Naive thymus-derived CD4-positive, alpha-beta T cell (primary cell): Measurements from ENCODE around the gene IRAK1. TPM values are rescaled to one million over a fixed set of nuclear protein-coding genes. Genes with fewer than 3 reads are reported as not detected.

ENCODE experiments used
- ATAC-seq: fragments of 150-1000 bp; cut with Tn5 transposase; 2 replicates; pipeline ENCODE4 v1.10.0; 2021; ENCODE audit warnings: mild to moderate bottlenecking, moderate library complexity
- CTCF ChIA-PET: fragments of 350-600 bp; sonication (Branson Sonifier 250); formaldehyde crosslinking; loops from one replicate; lab custom pipeline; 2021; ENCODE audit warnings: antibody characterized with exemption; lab: Charles Lee
- POLR2A ChIA-PET: fragments of 350-600 bp; sonication (Branson Sonifier 250); formaldehyde crosslinking; loops from one replicate; lab custom pipeline; 2021; ENCODE audit warnings: antibody characterized with exemption, inconsistent platforms; lab: Charles Lee
- DNase-seq, 9 donors: peaks; one replicate each; pipeline versions ENCODE4 v3.0.0 to v3.0.0-alpha.2; 2020 to 2022; ENCODE audit warnings: mixed read lengths in 1 of 9
- H3K27ac ChIP-seq: one replicate; pipeline ENCODE4 v1.7.0; 2013; ENCODE audit warnings: mild to moderate bottlenecking, low read depth, low read length, moderate library complexity
- H3K27me3 ChIP-seq, 2 donors: one replicate each; pipeline ENCODE4 v1.7.0; 2013; ENCODE audit warnings: low read length in 2 of 2, mild to moderate bottlenecking in 2 of 2, moderate library complexity in 2 of 2; ENCODE audit not compliant: control insufficient read depth in 2 of 2, insufficient read depth in 2 of 2
- H3K36me3 ChIP-seq, 3 experiments: 1 replicate in 2 of 3; 2 replicates in 1 of 3; pipeline ENCODE4 v1.7.0; 2013; ENCODE audit warnings: low read length in 3 of 3, mild to moderate bottlenecking in 3 of 3, moderate library complexity in 1 of 3; ENCODE audit not compliant: insufficient read depth in 3 of 3, control insufficient read depth in 2 of 3
- H3K4me1 ChIP-seq, 2 donors: one replicate each; pipeline ENCODE4 v1.7.0; 2013; ENCODE audit warnings: low read length in 2 of 2, mild to moderate bottlenecking in 2 of 2, moderate library complexity in 1 of 2; ENCODE audit not compliant: control insufficient read depth in 2 of 2, insufficient read depth in 2 of 2
- H3K4me3 ChIP-seq: 2 replicates; pipeline ENCODE4 v1.7.0; 2013; ENCODE audit warnings: mild to moderate bottlenecking, low read length
- H3K9me3 ChIP-seq, 3 experiments: 1 replicate in 2 of 3; 2 replicates in 1 of 3; pipeline ENCODE4 v1.7.0; 2013; ENCODE audit warnings: low read length in 3 of 3; ENCODE audit not compliant: control insufficient read depth in 2 of 3
- H3K27ac Mint-ChIP-seq, 9 donors: one replicate each; pipeline ENCODE4 v1.8.0; 2020 to 2022; ENCODE audit warnings: mixed read lengths in 9 of 9, mild to moderate bottlenecking in 8 of 9, moderate library complexity in 5 of 9, inconsistent platforms in 2 of 9
- H3K27me3 Mint-ChIP-seq, 5 donors: one replicate each; pipeline ENCODE4 v1.8.0; 2021 to 2022; ENCODE audit warnings: mixed read lengths in 5 of 5, mild to moderate bottlenecking in 1 of 5
- H3K36me3 Mint-ChIP-seq, 5 donors: one replicate each; pipeline ENCODE4 v1.8.0; 2020 to 2022; ENCODE audit warnings: mixed read lengths in 5 of 5, mild to moderate bottlenecking in 3 of 5, inconsistent platforms in 1 of 5
- H3K4me1 Mint-ChIP-seq, 7 donors: one replicate each; pipeline ENCODE4 v1.8.0; 2020 to 2022; ENCODE audit warnings: mixed read lengths in 7 of 7, mild to moderate bottlenecking in 3 of 7, inconsistent platforms in 1 of 7
- H3K4me3 Mint-ChIP-seq, 10 donors: one replicate each; pipeline ENCODE4 v1.8.0; 2020 to 2022; ENCODE audit warnings: mild to moderate bottlenecking in 10 of 10, mixed read lengths in 10 of 10, moderate library complexity in 6 of 10, inconsistent platforms in 2 of 10
- H3K9me3 Mint-ChIP-seq, 11 donors: one replicate each; pipeline ENCODE4 v1.8.0; 2020 to 2022; ENCODE audit warnings: mixed read lengths in 11 of 11, mild to moderate bottlenecking in 4 of 11, inconsistent platforms in 1 of 11, moderate library complexity in 1 of 11
- intact Hi-C, 2 donors: fragments of 100-400 bp; cut with micrococcal nuclease; formaldehyde crosslinking; loops; one replicate each; pipeline ENCODE4 v1.15.1; 2023
- polyA plus RNA-seq, 2 donors: library from polyadenylated mRNA; unstranded; fragments of 300-500 nt; fragmentation: Illumina TruSeq; gene quantifications; one replicate each; pipeline ENCODE4 v1.2.3, GENCODE V29; 2021
- total RNA-seq, 6 experiments: library from RNA in 5 of 6; stranded (reverse) in 5 of 6; gene quantifications; 1 replicate in 5 of 6; 2 replicates in 1 of 6; pipeline ENCODE4 v1.2.3 and lab custom pipeline; 2021 to 2026

Gene IRAK1
- total and polyA plus RNA-seq, 7 experiments from 2014 or later: 20.0 to 120 (median 57.5) TPM

DNA sequence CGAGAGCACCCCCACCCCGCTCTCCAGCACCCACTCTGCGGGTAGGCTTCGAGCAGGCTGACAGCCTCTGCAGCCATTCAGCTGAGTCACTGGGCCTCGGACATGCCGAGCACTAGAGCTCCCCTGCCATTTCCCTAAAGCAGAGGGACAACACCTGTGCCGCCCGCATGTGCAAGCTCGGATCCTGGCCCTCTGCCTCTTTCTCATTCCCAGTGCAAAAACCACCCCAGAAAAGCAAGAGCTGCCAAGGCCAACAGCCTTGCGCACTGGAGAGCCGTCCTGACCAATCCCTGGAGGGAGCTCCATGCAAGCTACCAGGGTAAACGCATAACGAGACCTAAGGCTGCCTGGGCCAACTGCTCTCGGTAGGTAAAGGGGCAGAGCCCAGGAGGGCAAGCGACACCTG, 53.4 kb downstream of the IRAK1 start:
- no peaks in the 10 kb centered on the region for H3K27me3 Mint-ChIP-seq
- peaks cover 24 to 26% of the 10 kb centered on the region in 2 donors for H3K4me1 ChIP-seq
- H3K4me3 Mint-ChIP-seq: peak overlapping the region; percentile 27 to 100 (median 96)
- ATAC-seq (no peak), DNase-seq (no peak)
- no peaks in the 10 kb centered on the region for H3K9me3 ChIP-seq
- CTCF ChIA-PET: interaction anchor here (0.5 to 4.7 kb wide), 8 partner anchors 15 to 358 kb away, joined by 3 to 27 read pairs (median 5); partner anchors contain the start of gene ARHGAP4
- H3K27ac ChIP-seq: peak overlapping the region; percentile 99
- intact Hi-C loops: loop anchor here (2.0 to 10.0 kb wide), 2 partner anchors 13 to 371 kb away; partner anchors contain the start of gene CCNQ (in 1 of the 2)
- peak overlapping the region in 7 of 9 donors; percentile 30 to 99 (median 96) for H3K27ac Mint-ChIP-seq
- POLR2A ChIA-PET: interaction anchor here (1.5 to 8.5 kb wide), 4 partner anchors 9 to 40 kb away, joined by 4 to 127 read pairs (median 35); partner anchors contain the start of genes ARHGAP4 and RENBP
- H3K36me3 ChIP-seq: peaks cover 0 to 41% (median 0%) of the 10 kb centered on the region in 3 experiments
- peaks cover 0 to 22% (median 0%) of the 10 kb centered on the region in 5 donors for H3K36me3 Mint-ChIP-seq
- H3K4me1 Mint-ChIP-seq: peaks cover 8 to 33% (median 25%) of the 10 kb centered on the region in 7 donors
- H3K4me3 ChIP-seq: peak overlapping the region; percentile 97
- peaks cover 0 to 2% (median 0%) of the 10 kb centered on the region in 11 donors for H3K9me3 Mint-ChIP-seq
- H3K27me3 ChIP-seq: no peaks in the 10 kb centered on the region

DNA sequence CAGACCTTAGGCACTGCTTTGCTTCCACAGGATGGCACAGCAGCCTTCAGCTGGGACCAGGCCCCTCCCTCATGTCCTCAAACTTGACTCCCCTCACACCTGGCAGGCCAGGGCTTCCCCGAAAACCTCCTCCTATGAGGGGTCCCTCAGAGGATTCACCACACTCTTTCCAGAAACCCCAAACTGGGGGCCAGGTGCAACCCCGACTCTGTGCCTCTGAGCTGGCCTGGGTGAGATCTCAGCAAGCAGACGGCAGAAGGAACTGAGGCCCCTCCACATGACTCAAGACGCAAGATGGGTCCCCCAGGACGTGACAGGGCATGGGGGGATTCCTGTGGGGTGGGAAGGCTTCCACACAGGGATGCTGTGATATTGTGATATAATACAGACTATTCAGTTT, 54.3 kb downstream of the IRAK1 start:
- H3K9me3 Mint-ChIP-seq: peaks cover 0 to 2% (median 0%) of the 10 kb centered on the region in 11 donors
- Histone ChIP-seq H3K4me3 (no peak overlapping the region), H3K9me3 (no peaks in the 10 kb centered on the region), H3K36me3 (peaks cover 0 to 41% (median 4%) of the 10 kb centered on the region in 3 experiments), H3K27me3 (no peaks in the 10 kb centered on the region), H3K4me1 (peaks cover 24 to 26% of the 10 kb centered on the region in 2 donors), H3K27ac (no peak overlapping the region)
- intact Hi-C loops: loop anchor here in 1 of 2 donors (10.0 kb wide), 1 partner anchor 371 kb away; the partner anchor contains the start of gene CCNQ
- H3K4me1 Mint-ChIP-seq: peaks cover 8 to 33% (median 25%) of the 10 kb centered on the region in 7 donors
- POLR2A ChIA-PET: interaction anchor here (6.6 to 8.5 kb wide), 2 partner anchors 18 to 39 kb away, joined by 63 to 127 read pairs; partner anchors contain the start of genes ARHGAP4 and RENBP
- no peaks in the 10 kb centered on the region for H3K27me3 Mint-ChIP-seq
- H3K27ac Mint-ChIP-seq: peak overlapping the region in 6 of 9 donors; percentile 21 to 99 (median 44)
- no peak for ATAC-seq
- CTCF ChIA-PET: interaction anchor here (0.7 kb wide), 1 partner anchor 15 kb away, joined by 3 read pairs; no protein-coding TSS in a partner anchor
- peaks cover 0 to 30% (median 7%) of the 10 kb centered on the region in 5 donors for H3K36me3 Mint-ChIP-seq
- peak overlapping the region in 4 of 10 donors; percentile 12 to 97 (median 64) for H3K4me3 Mint-ChIP-seq
- no peak for DNase-seq

DNA sequence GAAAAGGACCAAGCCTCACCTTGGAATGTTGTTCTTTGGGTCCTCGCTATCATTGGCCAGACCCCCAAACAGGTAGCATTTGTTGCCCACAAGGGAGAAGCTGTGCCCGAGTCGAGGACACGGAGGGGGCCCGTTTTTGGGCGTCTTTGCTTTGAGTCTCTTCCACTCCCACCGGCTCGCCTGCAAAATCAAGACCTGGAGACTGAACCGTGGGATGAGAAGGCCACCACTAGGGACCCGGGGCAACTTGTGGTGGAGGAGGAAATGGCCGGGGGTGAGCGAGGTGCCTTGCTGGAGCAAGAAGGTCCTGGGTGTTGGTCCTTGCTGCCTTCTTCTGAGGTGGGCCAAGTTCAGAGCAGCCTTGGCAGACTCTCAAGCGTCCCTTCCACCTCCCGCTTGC, 55.6 kb downstream of the IRAK1 start:
- Mint-ChIP-seq H3K4me3 (no peak overlapping the region), H3K27ac (no peak overlapping the region), H3K4me1 (peaks cover 8 to 33% (median 25%) of the 10 kb centered on the region in 7 donors), H3K27me3 (no peaks in the 10 kb centered on the region), H3K36me3 (peaks cover 0 to 36% (median 7%) of the 10 kb centered on the region in 5 donors), H3K9me3 (peaks cover 0 to 2% (median 0%) of the 10 kb centered on the region in 11 donors)
- no peak overlapping the region for H3K27ac ChIP-seq
- H3K4me3 ChIP-seq: no peak overlapping the region
- no peaks in the 10 kb centered on the region for H3K9me3 ChIP-seq
- CTCF ChIA-PET: interaction anchor here (0.7 kb wide), 1 partner anchor 39 kb away, joined by 5 read pairs; no protein-coding TSS in a partner anchor
- peaks cover 24 to 26% of the 10 kb centered on the region in 2 donors for H3K4me1 ChIP-seq
- ATAC-seq (no peak), DNase-seq (no peak)
- H3K27me3 ChIP-seq: no peaks in the 10 kb centered on the region
- POLR2A ChIA-PET: interaction anchor here (1.2 kb wide), 1 partner anchor 37 kb away, joined by 4 read pairs; no protein-coding TSS in a partner anchor
- intact Hi-C loops: loop anchor here in 1 of 2 donors (10.0 kb wide), 1 partner anchor 369 kb away; the partner anchor contains the start of gene CCNQ
- peaks cover 0 to 54% (median 12%) of the 10 kb centered on the region in 3 experiments for H3K36me3 ChIP-seq

DNA sequence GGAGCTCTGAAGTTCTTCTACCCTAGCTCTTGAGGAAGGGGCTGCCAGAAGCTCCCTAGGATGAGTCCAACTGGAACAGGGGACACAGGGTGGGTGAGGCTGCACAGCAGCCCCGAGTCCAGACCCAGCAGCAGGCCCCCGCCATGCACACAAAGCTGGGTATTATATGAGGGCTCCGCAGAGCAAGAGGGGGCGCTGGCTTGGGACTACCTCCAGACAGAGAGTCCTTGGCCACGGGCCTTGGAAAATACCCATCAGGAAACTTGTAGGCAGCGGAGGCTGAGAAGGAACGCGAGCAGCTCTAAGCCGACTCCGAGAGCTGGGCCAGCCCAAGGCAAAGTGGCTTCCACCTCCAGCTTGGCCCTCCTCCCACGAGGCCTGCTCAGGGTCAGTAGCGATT, 56.2 kb downstream of the IRAK1 start:
- Mint-ChIP-seq H3K4me3 (no peak overlapping the region), H3K27me3 (no peaks in the 10 kb centered on the region), H3K4me1 (peaks cover 8 to 33% (median 25%) of the 10 kb centered on the region in 7 donors), H3K9me3 (peaks cover 0 to 2% (median 0%) of the 10 kb centered on the region in 11 donors), H3K27ac (no peak overlapping the region), H3K36me3 (peaks cover 0 to 41% (median 7%) of the 10 kb centered on the region in 5 donors)
- ATAC-seq (no peak), DNase-seq (no peak)
- Histone ChIP-seq H3K4me3 (no peak overlapping the region), H3K9me3 (no peaks in the 10 kb centered on the region), H3K36me3 (peaks cover 0 to 60% (median 12%) of the 10 kb centered on the region in 3 experiments), H3K4me1 (peaks cover 23 to 26% of the 10 kb centered on the region in 2 donors), H3K27me3 (no peaks in the 10 kb centered on the region), H3K27ac (no peak overlapping the region)
- intact Hi-C loops: loop anchor here in 1 of 2 donors (10.0 kb wide), 1 partner anchor 369 kb away; the partner anchor contains the start of gene CCNQ
- ChIA-PET CTCF (no interaction called here), POLR2A (interaction anchor here (1.2 kb wide), 1 partner anchor 37 kb away, joined by 4 read pairs; no protein-coding TSS in a partner anchor)

DNA sequence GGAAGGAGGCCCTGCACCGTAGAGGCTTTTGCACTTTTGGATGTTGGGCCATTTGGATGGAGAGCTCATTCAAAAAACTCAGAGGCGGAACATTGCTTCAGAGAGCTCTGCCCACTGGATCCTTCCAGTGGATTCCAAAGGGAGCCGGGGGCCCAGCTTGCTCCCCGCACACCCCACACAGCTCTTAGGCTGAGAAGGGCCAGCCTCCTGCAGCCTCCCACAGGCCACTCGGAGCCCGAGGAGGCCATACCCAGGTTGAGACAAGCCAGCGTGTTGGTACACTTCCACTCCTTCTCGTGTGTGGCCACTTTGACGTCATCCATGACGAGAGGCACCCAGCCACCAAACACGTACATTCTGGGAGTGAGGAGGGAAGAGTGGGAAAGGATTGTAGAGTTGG, 58.4 kb downstream of the IRAK1 start:
- Mint-ChIP-seq H3K36me3 (peaks cover 0 to 62% (median 1%) of the 10 kb centered on the region in 5 donors), H3K4me3 (no peak overlapping the region), H3K27ac (no peak overlapping the region), H3K4me1 (peaks cover 0 to 17% (median 4%) of the 10 kb centered on the region in 7 donors), H3K9me3 (peaks cover 0 to 2% (median 0%) of the 10 kb centered on the region in 11 donors), H3K27me3 (no peaks in the 10 kb centered on the region)
- H3K27me3 ChIP-seq: no peaks in the 10 kb centered on the region
- no peak overlapping the region for H3K4me3 ChIP-seq
- H3K27ac ChIP-seq: no peak overlapping the region
- CTCF ChIA-PET: interaction anchor here (0.7 kb wide), 1 partner anchor 11 kb away, joined by 3 read pairs; no protein-coding TSS in a partner anchor
- POLR2A ChIA-PET: no interaction called here
- peaks cover 0 to 83% (median 12%) of the 10 kb centered on the region in 3 experiments for H3K36me3 ChIP-seq
- H3K4me1 ChIP-seq: peaks cover 7 to 10% of the 10 kb centered on the region in 2 donors
- H3K9me3 ChIP-seq: no peaks in the 10 kb centered on the region
- no peak for ATAC-seq
- no peak for DNase-seq
- intact Hi-C loops: loop anchor here in 1 of 2 donors (10.0 kb wide), 1 partner anchor 366 kb away; the partner anchor contains the start of gene CCNQ

DNA sequence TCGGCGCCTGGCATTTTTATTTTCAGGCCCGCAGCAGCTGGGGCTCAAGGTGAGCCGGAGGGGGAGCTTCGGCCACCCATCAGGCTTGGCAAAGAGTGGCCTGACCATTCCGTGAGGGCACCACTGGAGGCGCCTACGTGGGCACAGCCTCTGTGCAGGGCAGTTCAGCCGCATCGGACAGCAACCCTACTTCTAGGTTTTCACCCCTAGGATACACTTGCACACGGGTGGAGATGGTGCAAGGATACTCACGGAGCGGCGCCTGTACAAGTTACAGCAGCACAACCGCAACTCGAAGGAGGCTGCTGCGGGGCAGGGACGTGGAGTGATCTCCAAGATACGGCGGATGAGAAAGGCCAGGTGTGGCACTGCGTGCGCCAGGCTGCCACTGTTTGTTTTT, 58.9 kb downstream of the IRAK1 start:
- H3K4me3 Mint-ChIP-seq: no peak overlapping the region
- H3K27ac Mint-ChIP-seq: no peak overlapping the region
- Histone ChIP-seq H3K4me3 (no peak overlapping the region), H3K36me3 (peaks cover 0 to 88% (median 12%) of the 10 kb centered on the region in 3 experiments), H3K9me3 (no peaks in the 10 kb centered on the region), H3K27me3 (no peaks in the 10 kb centered on the region), H3K4me1 (peaks cover 3 to 5% of the 10 kb centered on the region in 2 donors), H3K27ac (no peak overlapping the region)
- ATAC-seq: no peak
- CTCF ChIA-PET: no interaction called here
- H3K36me3 Mint-ChIP-seq: peaks cover 0 to 67% (median 1%) of the 10 kb centered on the region in 5 donors
- no peaks in the 10 kb centered on the region for H3K27me3 Mint-ChIP-seq
- POLR2A ChIA-PET: no interaction called here
- DNase-seq: no peak
- intact Hi-C loops: loop anchor here in 1 of 2 donors (10.0 kb wide), 1 partner anchor 366 kb away; the partner anchor contains the start of gene CCNQ
- H3K9me3 Mint-ChIP-seq: peaks cover 0 to 2% (median 0%) of the 10 kb centered on the region in 11 donors
- peaks cover 0 to 12% (median 0%) of the 10 kb centered on the region in 7 donors for H3K4me1 Mint-ChIP-seq
